IMR-90 (cell line): ENCODE results near the gene TRIM10. TPM values are rescaled to one million over a fixed set of nuclear protein-coding genes. Genes with fewer than 3 reads are reported as not detected.

Experiments
- ATAC-seq: fragments of 200-7000 bp; cut with Tn5 transposase; 2 replicates; pipeline ENCODE4 v1.9.1; 2020; ENCODE audit warnings: low read depth, mild to moderate bottlenecking, moderate library complexity
- BruUV-seq: library from RNA; stranded (reverse); fragments of 400-500 nt; replicated peaks from 2 replicates; lab custom pipeline; 2021; lab: Mats Ljungman, UMichigan
- CTCF ChIA-PET: fragments of 300-600 bp; formaldehyde crosslinking; extraction: SDS; loops from one replicate; lab custom pipeline; 2021; ENCODE audit warnings: antibody characterized with exemption; lab: Yijun Ruan, JAX
- POLR2A ChIA-PET: fragments of 300-600 bp; sonication (Branson Sonifier 250); formaldehyde crosslinking; loops from one replicate; lab custom pipeline; 2022; ENCODE audit warnings: antibody characterized with exemption; ENCODE audit not compliant: unreplicated experiment; lab: Charles Lee
- DNase-seq: peaks from one replicate; pipeline ENCODE4 v3.0.0; 2013
- H2AFZ ChIP-seq: replicated peaks from 2 replicates; pipeline ENCODE3; 2013; ENCODE audit warnings: low read length, mild to moderate bottlenecking; ENCODE audit not compliant: poor library complexity
- H2AK5ac ChIP-seq: 2 replicates; pipeline ENCODE4 v1.6.1; 2013; ENCODE audit warnings: low read depth, low read length, inconsistent platforms
- H2AK9ac ChIP-seq: replicated peaks from 2 replicates; pipeline ENCODE3; 2013; ENCODE audit warnings: mild to moderate bottlenecking, low read depth, low read length, moderate library complexity; ENCODE audit not compliant: poor library complexity
- H2BK120ac ChIP-seq: 2 replicates; pipeline ENCODE4 v1.6.1; 2013; ENCODE audit warnings: low read depth, low read length, inconsistent platforms
- H2BK15ac ChIP-seq: 3 replicates; pipeline ENCODE4 v1.6.1; 2013; ENCODE audit warnings: low read depth, low read length, inconsistent platforms
- H2BK20ac ChIP-seq: 2 replicates; pipeline ENCODE4 v1.6.1; 2013; ENCODE audit warnings: low read depth, mild to moderate bottlenecking, inconsistent platforms, low read length, moderate library complexity
- H2BK5ac ChIP-seq: 2 replicates; pipeline ENCODE4 v1.6.1; 2013; ENCODE audit warnings: mild to moderate bottlenecking, low read depth, low read length, inconsistent platforms; ENCODE audit not compliant: poor library complexity, severe bottlenecking
- H3K14ac ChIP-seq: replicated peaks from 2 replicates; pipeline ENCODE4 v1.6.1; 2013; ENCODE audit warnings: low read depth, low read length, inconsistent platforms
- H3K18ac ChIP-seq: 2 replicates; pipeline ENCODE4 v1.6.1; 2013; ENCODE audit warnings: low read depth, low read length, control low read depth
- H3K23ac ChIP-seq: 2 replicates; pipeline ENCODE4 v1.6.1; 2013; ENCODE audit warnings: low read depth, low read length, inconsistent platforms
- H3K27ac ChIP-seq: 2 replicates; pipeline ENCODE4 v1.5.1; 2013; ENCODE audit warnings: mild to moderate bottlenecking, control low read depth, low read length; ENCODE audit not compliant: insufficient read depth
- H3K27me3 ChIP-seq: 2 replicates; pipeline ENCODE4 v1.6.1; 2013; ENCODE audit warnings: low read length; ENCODE audit not compliant: control insufficient read depth, insufficient read depth
- H3K36me3 ChIP-seq: 2 replicates; pipeline ENCODE4 v1.6.1; 2013; ENCODE audit warnings: low read length, mixed read lengths; ENCODE audit not compliant: control insufficient read depth, insufficient read depth
- H3K4ac ChIP-seq: 2 replicates; pipeline ENCODE4 v1.6.1; 2013; ENCODE audit warnings: low read depth, low read length, inconsistent platforms
- H3K4me1 ChIP-seq: 2 replicates; pipeline ENCODE4 v1.6.1; 2013; ENCODE audit warnings: low read length, mixed read lengths; ENCODE audit not compliant: control insufficient read depth, insufficient read depth
- H3K4me2 ChIP-seq: 2 replicates; pipeline ENCODE4 v1.6.1; 2013; ENCODE audit warnings: low read depth, mild to moderate bottlenecking, control low read depth, low read length, moderate library complexity
- H3K4me3 ChIP-seq: 2 replicates; pipeline ENCODE4 v1.5.1; 2013; ENCODE audit warnings: low read depth, mild to moderate bottlenecking, control low read depth, low read length, moderate library complexity; ENCODE audit not compliant: insufficient read depth
- H3K56ac ChIP-seq: 2 replicates; pipeline ENCODE4 v1.6.1; 2013; ENCODE audit warnings: low read length, inconsistent platforms; ENCODE audit not compliant: insufficient read depth; ENCODE audit errors: extremely low read depth
- H3K79me1 ChIP-seq, 2 experiments: 2 replicates each; pipeline ENCODE4 v1.6.1; 2013; ENCODE audit warnings: low read length in 2 of 2, inconsistent platforms in 1 of 2, low read depth in 1 of 2
- H3K9ac ChIP-seq: 2 replicates; pipeline ENCODE4 v1.6.1; 2013; ENCODE audit warnings: low read depth, low read length, control low read depth
- H3K9me1 ChIP-seq: 2 replicates; pipeline ENCODE4 v1.6.1; 2013; ENCODE audit warnings: low read length, inconsistent platforms; ENCODE audit not compliant: insufficient read depth
- H3K9me3 ChIP-seq: 2 replicates; pipeline ENCODE4 v1.6.1; 2013; ENCODE audit warnings: low read length; ENCODE audit not compliant: control insufficient read depth, insufficient read depth
- H4K20me1 ChIP-seq: 2 replicates; pipeline ENCODE4 v1.6.1; 2013; ENCODE audit warnings: low read length, inconsistent platforms; ENCODE audit not compliant: insufficient read depth
- H4K5ac ChIP-seq: 2 replicates; pipeline ENCODE4 v1.6.1; 2013; ENCODE audit warnings: mild to moderate bottlenecking, low read depth, low read length, control low read depth
- H4K8ac ChIP-seq, 2 experiments: 2 replicates each; pipeline ENCODE4 v1.6.1; 2013; ENCODE audit warnings: low read depth in 2 of 2, low read length in 2 of 2, control low read depth in 1 of 2, inconsistent platforms in 1 of 2
- H4K91ac ChIP-seq: 2 replicates; pipeline ENCODE4 v1.6.1; 2013; ENCODE audit warnings: low read depth, low read length, inconsistent platforms; ENCODE audit not compliant: insufficient read depth
- BHLHE40 ChIP-seq: fragments of 150-350 bp; IDR thresholded peaks from 2 replicates; pipeline ENCODE4 v1.6.1; 2016; ENCODE audit warnings: mild to moderate bottlenecking, low read depth, low read length
- CHD1 ChIP-seq: IDR thresholded peaks from 2 replicates; pipeline ENCODE4 v1.6.1; 2012; ENCODE audit warnings: low read depth, low read length, improper control_type of control experiment
- FOS ChIP-seq: fragments of 150-350 bp; IDR thresholded peaks from 2 replicates; pipeline ENCODE4 v1.6.1; 2016; ENCODE audit warnings: low read depth, low read length
- MAFK ChIP-seq: IDR thresholded peaks from 2 replicates; pipeline ENCODE4 v1.6.1; 2012; ENCODE audit warnings: low read depth, low read length, improper control_type of control experiment
- WGBS, 2 experiments: methylation state at CpG; one replicate each; pipeline versions ENCODE4 v1.1.5 to v1.1.7; 2013; ENCODE audit warnings: missing lambda C conversion rate in 2 of 2; ENCODE audit not compliant: insufficient read length in 1 of 2; ENCODE audit errors: extremely low coverage in 2 of 2; 5-methylcytosine and 5-hydroxymethylcytosine counted together
- dilution Hi-C: fragments of 300-500 bp; cut with HindIII; formaldehyde crosslinking; loops from one replicate; pipeline ENCODE4 v1.14.3; 2018; ENCODE audit warnings: low sequenced_read_pairs; ENCODE audit not compliant: unreplicated experiment
- in situ Hi-C: fragments of 300-500 bp; cut with MboI; formaldehyde crosslinking; loops from 3 replicates; pipeline ENCODE4 v1.14.3; 2019; ENCODE audit warnings: low sequenced_read_pairs, inconsistent platforms, mixed read lengths
- intact Hi-C: fragments of 100-400 bp; cut with micrococcal nuclease; formaldehyde crosslinking; loops from 2 replicates; pipeline ENCODE4 v1.10.0; 2022
- polyA plus RNA-seq, 3 experiments: library from polyadenylated mRNA; depleted of rRNA; stranded (reverse); fragments of >200 nt; gene quantifications; 2 replicates each; pipeline ENCODE4 v1.2.3, GENCODE V29; 2012; ENCODE audit warnings: low replicate concordance in 1 of 3
- total RNA-seq: library from RNA; depleted of rRNA; stranded (reverse); fragments of >200 nt; gene quantifications from 2 replicates; pipeline ENCODE4 v1.2.3, GENCODE V29; 2012
- TF ChIP-seq, protein P1 (sequence below): conservative IDR thresholded peaks from 2 replicates; pipeline ENCODE4 v1.5.1; 2012; ENCODE audit warnings: mild to moderate bottlenecking, low read depth, low read length, improper control_type of control experiment

Gene TRIM10
- total and polyA plus RNA-seq, 2 of the 4 experiments (the other 2 are of a cell fraction): not detected

GRCh38 chr6:30136570-30137286 lies 24.3 kb downstream of the TRIM10 start:
- CTCF ChIA-PET: no interaction called here
- 41% methylated on average over 2 of the region's 11 CpGs; no CpG with 5 or more reads in 1 of the 2 experiments for WGBS, 2 experiments
- peaks cover 24% of the 10 kb centered on the region for H3K27me3 ChIP-seq

More at GRCh38 chr6:30136570-30137286, 24.3 kb downstream of the TRIM10 start:
- POLR2A ChIA-PET: no interaction called here
- Histone ChIP-seq H3K23ac (no peak overlapping the region), H3K36me3 (no peaks in the 10 kb centered on the region), H2BK5ac (no peak overlapping the region), H2AK5ac (no peak overlapping the region), H4K91ac (no peak overlapping the region), H2BK15ac (no peak overlapping the region), H2BK20ac (no peak overlapping the region), H2AK9ac (no peak overlapping the region), H3K4me1 (no peaks in the 10 kb centered on the region), H3K4me3 (no peak overlapping the region), H4K20me1 (no peaks in the 10 kb centered on the region), H3K27ac (no peak overlapping the region), H3K9me3 (no peaks in the 10 kb centered on the region), H2AFZ (no peak overlapping the region), H3K9me1 (no peaks in the 10 kb centered on the region), H4K8ac (no peak overlapping the region), H4K5ac (no peak overlapping the region), H2BK120ac (no peak overlapping the region), H3K56ac (no peak overlapping the region), H3K18ac (no peak overlapping the region), H3K4ac (no peak overlapping the region), H3K79me1 (no peaks in the 10 kb centered on the region), H3K14ac (no peak overlapping the region), H3K9ac (no peak overlapping the region), H3K4me2 (no peak overlapping the region)
- TF ChIP-seq FOS: no peak
- TF ChIP-seq, protein P1, sequence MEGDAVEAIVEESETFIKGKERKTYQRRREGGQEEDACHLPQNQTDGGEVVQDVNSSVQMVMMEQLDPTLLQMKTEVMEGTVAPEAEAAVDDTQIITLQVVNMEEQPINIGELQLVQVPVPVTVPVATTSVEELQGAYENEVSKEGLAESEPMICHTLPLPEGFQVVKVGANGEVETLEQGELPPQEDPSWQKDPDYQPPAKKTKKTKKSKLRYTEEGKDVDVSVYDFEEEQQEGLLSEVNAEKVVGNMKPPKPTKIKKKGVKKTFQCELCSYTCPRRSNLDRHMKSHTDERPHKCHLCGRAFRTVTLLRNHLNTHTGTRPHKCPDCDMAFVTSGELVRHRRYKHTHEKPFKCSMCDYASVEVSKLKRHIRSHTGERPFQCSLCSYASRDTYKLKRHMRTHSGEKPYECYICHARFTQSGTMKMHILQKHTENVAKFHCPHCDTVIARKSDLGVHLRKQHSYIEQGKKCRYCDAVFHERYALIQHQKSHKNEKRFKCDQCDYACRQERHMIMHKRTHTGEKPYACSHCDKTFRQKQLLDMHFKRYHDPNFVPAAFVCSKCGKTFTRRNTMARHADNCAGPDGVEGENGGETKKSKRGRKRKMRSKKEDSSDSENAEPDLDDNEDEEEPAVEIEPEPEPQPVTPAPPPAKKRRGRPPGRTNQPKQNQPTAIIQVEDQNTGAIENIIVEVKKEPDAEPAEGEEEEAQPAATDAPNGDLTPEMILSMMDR: no peak
- TF ChIP-seq CHD1: no peak
- no peak for TF ChIP-seq MAFK
- no peak for TF ChIP-seq BHLHE40
- intact Hi-C loops: no loop called here
- ATAC-seq (no peak), DNase-seq (no peak)
- dilution Hi-C loops: no loop called here
- no TSS peak for BruUV-seq
- in situ Hi-C loops: loop anchor here (10.0 kb wide), 1 partner anchor 292 kb away; no protein-coding TSS in a partner anchor
